GM12892 (cell line): Measurements from ENCODE around the gene CTDP1.

ENCODE experiments used
- DNase-seq: peaks from one replicate; pipeline ENCODE4 v3.0.0; 2011; ENCODE audit not compliant: insufficient read length
- FAIRE-seq: peaks from 2 replicates; lab custom pipeline; 2011; peaks lifted over from hg19 to GRCh38; lab: Jason Lieb, UNC
- POLR2A ChIP-seq: IDR thresholded peaks from 2 replicates; pipeline ENCODE4 v1.6.1; 2011; ENCODE audit warnings: low read depth, low read length, control low read depth
- POLR2AphosphoS5 ChIP-seq: IDR thresholded peaks from 2 replicates; pipeline ENCODE4 v1.6.1; 2011; ENCODE audit warnings: low read depth, low read length, control low read depth
- TAF1 ChIP-seq: IDR thresholded peaks from 2 replicates; pipeline ENCODE4 v1.6.1; 2011; ENCODE audit warnings: low read depth, mild to moderate bottlenecking, control low read depth, low read length, borderline replicate concordance

Gene CTDP1

DNA sequence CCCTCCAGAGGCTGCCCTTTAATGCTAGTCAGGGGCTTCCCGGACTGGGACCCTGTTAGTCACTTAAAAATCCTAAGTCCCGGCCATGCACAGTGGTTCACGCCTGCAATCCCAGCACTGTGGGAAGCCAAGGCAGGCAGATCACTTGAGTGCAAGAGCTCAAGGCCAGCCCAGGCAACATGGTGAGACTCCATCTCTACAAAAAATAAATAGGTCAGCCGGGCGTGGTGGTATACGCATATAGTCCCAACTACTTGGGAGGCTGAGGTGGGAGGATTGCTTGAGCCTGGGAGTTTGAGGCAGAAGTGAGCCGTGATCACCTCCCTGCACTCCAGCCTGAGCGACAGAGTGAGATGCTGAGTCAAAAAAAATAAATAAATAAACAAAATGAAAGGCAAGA lies 100.9 kb downstream of the CTDP1 start:
- FAIRE-seq (no peak), DNase-seq (no peak)
- no peak for TF ChIP-seq POLR2A
- TF ChIP-seq TAF1, result no peak
- TF ChIP-seq POLR2AphosphoS5, result no peak

DNA sequence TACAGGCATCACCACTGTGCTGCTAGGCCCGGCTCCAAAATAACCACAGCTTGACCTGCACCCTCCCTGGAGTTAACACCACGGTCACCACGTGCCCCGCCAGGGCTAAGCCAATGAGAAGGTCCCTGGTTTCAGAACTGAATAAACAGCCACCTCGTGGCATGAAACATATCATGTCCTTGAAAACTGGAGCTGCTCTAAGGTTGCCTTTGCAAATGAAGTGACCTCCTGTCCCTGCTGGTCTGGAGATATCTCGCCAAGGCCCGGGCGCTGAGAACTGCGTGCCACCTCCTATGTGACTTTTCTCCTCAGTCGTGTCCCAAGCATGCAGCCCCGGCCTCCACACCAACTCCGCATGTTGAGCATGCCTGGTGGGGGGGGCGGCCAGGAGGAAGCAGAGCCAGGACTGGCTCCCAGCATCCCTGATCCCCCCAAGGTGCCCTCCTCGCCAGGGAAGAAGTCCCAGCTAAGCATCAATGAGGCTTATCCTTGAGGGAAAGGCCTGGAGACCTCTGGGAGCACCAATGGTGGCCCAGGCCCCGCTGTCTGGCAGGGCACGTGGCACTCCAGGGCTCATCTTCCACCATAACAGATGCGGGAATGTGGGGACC lies 101.8 kb downstream of the CTDP1 start:
- DNase-seq, result no peak
- TF ChIP-seq POLR2A, result no peak
- TF ChIP-seq TAF1, result no peak
- no peak for TF ChIP-seq POLR2AphosphoS5
- no peak for FAIRE-seq

DNA sequence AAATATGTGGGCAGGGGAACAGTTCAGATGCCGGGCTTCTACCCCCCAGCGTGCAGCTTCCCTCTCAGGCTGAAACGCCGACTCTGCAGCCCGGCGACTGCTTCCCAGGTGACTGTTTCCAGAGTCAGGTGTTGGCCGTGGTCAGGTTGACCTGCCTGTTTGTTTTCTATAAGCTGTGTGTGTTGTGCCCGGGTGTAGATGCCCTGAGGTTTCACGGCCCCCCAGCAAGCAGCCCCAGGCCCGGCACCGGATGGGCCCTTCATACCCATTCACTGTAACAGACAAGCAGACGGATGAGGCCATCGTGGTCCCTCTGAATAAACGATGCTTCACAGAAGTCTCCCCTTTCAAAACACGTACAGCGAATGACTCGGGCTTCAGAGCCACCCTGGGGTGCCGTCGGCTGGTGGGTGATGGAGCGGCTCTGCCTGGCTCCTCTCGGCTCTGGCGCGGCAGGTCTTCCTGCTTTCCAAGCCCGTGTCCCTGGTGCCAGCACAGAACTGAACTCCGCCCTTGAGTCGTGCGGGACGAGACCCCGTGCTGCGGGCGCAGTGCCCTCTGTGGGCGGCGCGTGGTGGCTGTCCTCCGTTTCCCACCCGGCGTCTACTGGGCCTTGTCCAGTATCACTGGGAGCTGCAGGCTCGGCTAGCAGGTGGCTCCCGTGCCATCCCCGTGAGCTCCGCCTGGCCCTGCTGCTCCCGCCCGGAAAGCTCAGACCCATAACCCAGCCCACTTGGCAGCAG lies 103.1 kb downstream of the CTDP1 start:
- TF ChIP-seq POLR2A, result no peak
- no peak for TF ChIP-seq TAF1
- TF ChIP-seq POLR2AphosphoS5, result no peak
- DNase-seq, result no peak
- no peak for FAIRE-seq

DNA sequence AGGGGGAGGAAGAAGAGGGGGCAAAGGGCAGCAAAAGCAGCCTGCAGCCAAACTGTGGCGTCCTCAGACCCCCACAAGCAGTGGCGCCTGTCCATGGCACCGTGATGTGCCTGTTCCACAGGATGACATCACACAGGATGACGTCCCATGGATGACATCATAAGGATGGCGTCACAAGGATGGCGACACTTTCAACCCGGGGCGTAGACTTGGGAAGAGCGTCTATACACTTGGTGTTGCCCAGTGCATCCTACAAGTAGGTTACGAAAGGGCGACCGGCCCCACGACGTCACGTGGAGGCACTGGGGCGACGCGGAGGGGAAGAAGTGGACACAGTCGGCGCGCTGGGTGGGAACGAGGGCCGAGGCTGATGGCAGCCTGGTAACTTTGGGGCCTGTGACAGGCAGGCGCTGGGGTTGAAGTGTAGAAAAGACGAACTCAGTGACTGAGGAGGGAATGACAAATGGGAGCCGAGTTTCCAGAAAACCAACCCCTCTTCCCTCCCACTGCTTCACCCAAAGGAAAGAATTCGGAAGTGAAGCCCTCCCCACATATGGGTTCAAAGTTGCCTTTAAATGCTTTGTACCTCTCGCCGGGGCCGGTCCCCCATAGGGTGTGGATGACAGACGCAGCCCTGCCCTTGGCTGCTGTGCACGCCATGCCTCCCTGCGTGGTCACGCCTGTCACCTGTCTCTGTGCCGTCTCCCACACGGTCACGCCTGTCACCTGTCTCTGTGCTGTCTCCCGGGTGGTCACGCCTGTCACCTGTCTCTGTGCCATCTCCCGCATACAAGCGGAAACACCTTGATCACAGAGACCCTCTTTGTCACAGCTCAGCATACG lies 104.7 kb downstream of the CTDP1 start:
- no peak for TF ChIP-seq POLR2AphosphoS5
- no peak for TF ChIP-seq POLR2A
- TF ChIP-seq TAF1, result no peak
- DNase-seq (no peak), FAIRE-seq (no peak)

DNA sequence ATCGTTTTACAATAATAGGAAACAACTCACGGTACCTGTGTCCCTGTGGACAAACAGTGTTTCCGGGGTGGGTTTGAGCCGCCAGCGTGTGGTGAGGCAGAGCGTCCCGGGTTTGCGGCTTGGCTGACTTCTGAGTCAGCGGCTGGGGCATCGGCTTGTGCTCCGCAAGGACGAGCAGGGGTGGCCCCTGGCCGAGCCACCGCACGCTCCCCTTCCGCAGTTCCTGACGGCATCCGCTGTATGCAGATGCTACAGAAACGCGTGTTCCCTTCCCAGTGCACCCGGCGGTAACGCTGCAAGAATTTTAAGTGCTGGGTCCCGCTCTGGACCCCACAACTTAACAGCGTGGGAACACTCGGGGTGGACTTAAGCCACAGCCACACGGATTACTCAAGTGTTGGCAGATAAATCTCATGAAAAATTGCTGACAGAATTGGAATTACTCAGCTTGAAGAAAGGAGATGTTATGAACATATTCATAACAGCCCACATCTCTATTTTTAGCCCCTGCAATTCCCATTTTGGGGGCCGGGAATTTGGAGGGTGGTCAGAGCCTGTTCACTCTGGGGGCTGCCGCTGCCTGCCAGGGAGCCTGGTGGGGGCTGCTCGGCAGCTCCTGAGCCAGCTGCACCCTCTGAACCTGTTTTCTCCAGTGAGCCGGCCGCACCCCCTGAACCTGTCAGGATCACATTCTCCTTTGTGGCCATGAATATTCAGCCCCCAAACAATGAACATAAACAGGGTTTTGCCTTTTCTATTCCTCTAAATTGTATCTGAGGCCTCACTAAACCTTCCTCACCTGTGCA lies 105.6 kb downstream of the CTDP1 start:
- FAIRE-seq, result no peak
- no peak for DNase-seq
- TF ChIP-seq TAF1 (no peak), POLR2AphosphoS5 (no peak), POLR2A (no peak)

DNA sequence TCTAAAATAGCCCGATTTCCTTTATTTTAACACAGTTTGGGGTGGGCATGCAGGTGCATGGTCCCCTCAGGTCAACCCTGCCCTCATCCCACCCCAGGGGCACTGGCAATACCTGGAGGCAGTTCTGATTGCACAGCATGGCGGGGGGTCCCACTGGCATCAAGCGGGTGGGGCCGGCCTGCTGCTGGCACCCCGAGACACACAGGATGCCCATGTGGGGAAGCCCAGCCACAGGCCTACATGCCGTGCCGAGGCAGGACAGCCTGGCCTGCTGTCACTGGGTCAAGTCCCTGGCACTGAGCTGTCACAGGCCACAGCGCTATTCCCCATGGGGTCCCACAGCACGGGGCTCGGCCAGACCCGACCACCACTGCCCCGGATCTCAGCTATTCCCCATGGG lies 106.2 kb downstream of the CTDP1 start:
- FAIRE-seq (no peak), DNase-seq (no peak)
- TF ChIP-seq TAF1, result no peak
- TF ChIP-seq POLR2AphosphoS5, result no peak
- TF ChIP-seq POLR2A, result no peak

DNA sequence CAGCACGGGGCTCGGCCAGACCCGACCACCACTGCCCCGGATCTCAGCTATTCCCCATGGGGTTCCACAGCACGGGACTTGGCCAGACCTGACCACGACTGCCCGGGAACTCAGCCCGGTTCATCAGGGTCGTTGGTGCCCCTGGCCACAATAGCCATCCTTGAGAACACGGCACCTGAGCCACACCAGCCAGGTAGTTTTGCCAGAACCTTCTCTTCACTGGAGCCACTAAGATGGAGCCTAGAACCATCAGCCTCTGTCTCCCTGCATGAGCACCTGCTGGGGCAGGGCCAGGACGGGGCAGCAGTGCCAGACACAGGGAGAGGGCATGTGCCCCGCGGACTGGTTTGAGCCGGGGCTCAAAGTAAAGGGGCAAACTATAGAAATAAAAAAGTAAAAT lies 106.7 kb downstream of the CTDP1 start:
- FAIRE-seq (no peak), DNase-seq (no peak)
- TF ChIP-seq POLR2A (no peak), POLR2AphosphoS5 (no peak), TAF1 (no peak)

DNA sequence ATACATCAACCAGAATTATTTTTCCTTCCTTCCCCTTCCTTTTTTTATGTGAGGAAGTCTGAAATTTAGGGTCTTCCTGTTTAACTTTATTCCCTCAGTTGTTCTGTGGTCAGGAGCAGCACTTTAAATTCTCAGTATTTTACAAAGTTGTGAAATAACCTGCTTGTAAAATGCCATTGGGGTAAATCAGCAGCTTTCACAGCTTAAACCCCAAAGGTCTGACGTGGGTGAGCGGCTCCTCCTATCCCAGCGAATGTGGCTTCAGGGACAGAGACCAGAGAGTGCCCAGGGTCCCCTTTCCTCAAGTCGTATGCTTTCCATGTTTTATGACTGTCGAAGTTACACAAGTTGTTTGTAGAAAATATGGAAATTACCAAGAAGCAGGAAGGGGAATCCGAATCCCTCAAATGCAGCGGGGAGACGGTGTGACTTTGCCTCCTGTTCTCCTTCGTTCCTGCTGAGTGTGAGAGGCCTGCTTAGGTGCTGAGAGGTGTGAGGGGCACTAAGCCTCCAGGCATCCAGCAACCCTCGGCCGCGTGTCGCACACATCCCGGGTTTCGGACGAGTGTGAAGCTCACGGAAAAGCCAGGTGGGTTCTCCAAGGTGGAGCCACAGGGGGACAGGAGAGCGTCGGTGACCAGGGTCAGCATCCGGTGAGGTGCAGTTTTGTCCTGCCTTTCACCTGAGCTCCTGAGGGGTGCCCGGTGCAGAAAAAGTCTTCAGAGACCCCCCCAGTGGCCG lies 107.4 kb downstream of the CTDP1 start:
- no peak for FAIRE-seq

DNA sequence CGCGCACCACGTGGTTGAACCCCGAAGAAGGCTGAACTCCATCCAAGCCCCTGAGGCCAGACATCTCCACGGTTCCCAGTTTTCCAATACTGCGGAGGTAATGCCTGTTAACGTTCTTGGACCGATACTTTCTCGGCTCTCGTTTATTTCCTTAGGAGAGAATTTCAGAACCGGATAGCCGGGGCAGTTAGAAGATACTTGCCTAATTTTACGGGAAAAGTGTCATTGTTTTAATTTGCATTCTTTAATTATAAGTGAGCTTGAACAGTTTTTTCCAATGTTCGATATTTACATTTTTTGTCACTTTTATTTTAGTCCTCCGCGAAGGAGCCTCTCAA lies 107.9 kb downstream of the CTDP1 start:
- DNase-seq, result no peak
- FAIRE-seq, result no peak

More for the DNA sequence above, 107.4 kb downstream of the CTDP1 start:
- no peak for TF ChIP-seq TAF1
- no peak for TF ChIP-seq POLR2AphosphoS5
- TF ChIP-seq POLR2A, result no peak
- DNase-seq, result no peak

DNA sequence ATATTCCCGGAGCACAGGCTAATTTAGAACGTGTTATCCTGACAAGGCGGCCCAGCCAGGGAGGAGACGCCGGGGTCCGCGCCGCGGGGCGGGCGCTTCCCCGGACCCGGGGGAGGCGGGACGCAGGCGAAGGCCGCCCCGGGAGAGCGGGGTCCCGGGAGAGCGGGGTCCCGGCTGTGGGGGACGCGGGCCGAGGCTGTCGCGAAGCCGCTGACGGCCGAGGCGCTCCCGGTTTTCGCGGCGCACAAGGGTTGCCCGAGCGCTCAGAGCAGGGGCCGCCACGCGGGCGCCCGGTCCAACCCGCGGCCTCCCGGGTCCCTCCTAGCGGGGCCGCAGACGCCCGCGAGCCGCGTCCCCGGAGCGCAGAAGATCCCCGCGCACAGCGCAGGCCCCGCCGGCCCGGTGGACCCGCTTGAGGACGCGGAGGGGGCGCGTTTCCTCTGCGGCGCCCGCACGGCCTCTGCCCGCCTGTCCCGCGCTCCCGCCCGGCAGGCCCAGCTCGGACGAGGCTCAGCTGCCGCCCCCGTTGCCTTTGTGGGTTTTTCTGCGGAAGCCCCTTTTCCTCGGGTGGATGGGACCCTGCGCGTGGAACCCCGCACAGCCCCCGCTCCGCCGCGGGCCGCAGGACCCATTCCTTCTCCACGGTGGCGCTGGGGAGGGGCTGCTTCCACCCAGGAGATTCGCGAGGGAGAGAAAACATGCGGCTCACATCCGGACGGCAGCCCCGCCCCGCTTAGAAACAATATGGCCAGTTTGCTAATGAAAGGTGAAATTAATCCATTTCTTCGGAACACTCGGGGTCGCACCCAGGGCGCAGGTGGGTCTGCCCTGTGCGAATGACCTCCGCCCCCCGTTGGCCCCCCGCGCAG lies 108.5 kb downstream of the CTDP1 start:
- DNase-seq, result no peak
- TF ChIP-seq TAF1, result no peak
- no peak for TF ChIP-seq POLR2AphosphoS5
- TF ChIP-seq POLR2A, result no peak
- no peak for FAIRE-seq

More for the DNA sequence above, 107.9 kb downstream of the CTDP1 start:
- TF ChIP-seq POLR2A (no peak), TAF1 (no peak), POLR2AphosphoS5 (no peak)
